HEK293 (cell line): ENCODE measurements around the gene FNDC11.
A peak's percentile ranks its signal among the peaks of the same experiment; 100 is the strongest.
"Not testable (repeated sequence)": the region's sequence is repeated elsewhere in the genome, so short reads cannot be mapped to it uniquely, and the experiment has no call there.

Experiments used
- CTCF ChIA-PET: fragments of 350-600 bp; formaldehyde crosslinking; extraction: SDS; loops from one replicate; lab custom pipeline; 2021; ENCODE audit warnings: antibody characterized with exemption; lab: Yijun Ruan, JAX
- POLR2A ChIA-PET: fragments of 300-600 bp; formaldehyde crosslinking; extraction: SDS; loops from one replicate; lab custom pipeline; 2020; ENCODE audit warnings: antibody characterized with exemption, inconsistent platforms; lab: Yijun Ruan, JAX
- H3K27ac ChIP-seq: fragments of 200-500 bp; sonication (Bioruptor generic); 2 replicates; pipeline ENCODE4 v1.5.1; 2014; ENCODE audit warnings: low read depth, low read length, control low read depth, inconsistent platforms; ENCODE audit errors: extremely low read depth
- H3K36me3 ChIP-seq, 2 experiments: fragments of 200-500 bp in 1 of 2; sonication (Bioruptor generic) in 1 of 2; 1 replicate in 1 of 2; 2 replicates in 1 of 2; pipeline ENCODE4 v1.5.1; 2014 to 2017; ENCODE audit warnings: inconsistent platforms in 2 of 2, low read length in 2 of 2; ENCODE audit not compliant: control insufficient read depth in 2 of 2, insufficient read depth in 1 of 2
- H3K4me1 ChIP-seq: fragments of 200-500 bp; sonication (Bioruptor generic); 2 replicates; pipeline ENCODE4 v1.5.1; 2014; ENCODE audit warnings: mild to moderate bottlenecking, low read length, inconsistent platforms; ENCODE audit not compliant: control insufficient read depth, insufficient read depth
- H3K4me3 ChIP-seq: 2 replicates; pipeline ENCODE4 v1.5.1; 2011; ENCODE audit warnings: low read depth, mild to moderate bottlenecking, control low read depth, low read length, moderate library complexity
- H3K9me3 ChIP-seq: fragments of 200-500 bp; sonication (Bioruptor generic); 2 replicates; pipeline ENCODE4 v1.5.1; 2014; ENCODE audit warnings: low read depth, low read length, inconsistent platforms; ENCODE audit not compliant: control insufficient read depth, insufficient read depth
- GLI2 ChIP-seq: fragments of 450-650 bp; formaldehyde crosslinking; IDR thresholded peaks from 2 replicates; pipeline ENCODE4; 2017; ENCODE audit warnings: missing biosample characterization, missing genetic modification characterization, low read depth, borderline replicate concordance
- HOXC10 ChIP-seq: sonication (generic); formaldehyde crosslinking; IDR thresholded peaks from 2 replicates; pipeline ENCODE4 v1.8.1; 2023; ENCODE audit warnings: mild to moderate bottlenecking, missing genetic modification reagents
- KLF16 ChIP-seq: fragments of 450-650 bp; formaldehyde crosslinking; IDR thresholded peaks from 2 replicates; pipeline ENCODE4 v1.5.1; 2017; ENCODE audit warnings: missing biosample characterization, missing genetic modification characterization
- PRDM1 ChIP-seq: fragments of 450-650 bp; formaldehyde crosslinking; IDR thresholded peaks from 2 replicates; pipeline ENCODE4; 2016; ENCODE audit warnings: missing biosample characterization, missing genetic modification characterization
- ZBTB17 ChIP-seq: fragments of 450-650 bp; formaldehyde crosslinking; IDR thresholded peaks from 2 replicates; pipeline ENCODE4 v1.5.1; 2016; ENCODE audit warnings: missing biosample characterization, missing genetic modification characterization
- ZBTB44 ChIP-seq: fragments of 450-650 bp; IDR thresholded peaks from 2 replicates; pipeline ENCODE4 v1.5.1; 2018; ENCODE audit warnings: missing biosample characterization, mild to moderate bottlenecking, missing genetic modification characterization
- ZBTB6 ChIP-seq: fragments of 450-650 bp; formaldehyde crosslinking; IDR thresholded peaks from 2 replicates; pipeline ENCODE4 v1.5.1; 2017; ENCODE audit warnings: missing biosample characterization, missing genetic modification characterization
- ZNF132 ChIP-seq: fragments of 450-650 bp; formaldehyde crosslinking; IDR thresholded peaks from 2 replicates; pipeline ENCODE4 v1.5.1; 2017; ENCODE audit warnings: missing biosample characterization, missing genetic modification characterization, borderline replicate concordance
- ZNF138 ChIP-seq: fragments of 450-650 bp; formaldehyde crosslinking; IDR thresholded peaks from 2 replicates; pipeline ENCODE4 v1.5.1; 2016; ENCODE audit warnings: missing biosample characterization, missing genetic modification characterization, borderline replicate concordance
- ZNF140 ChIP-seq: fragments of 450-650 bp; formaldehyde crosslinking; IDR thresholded peaks from 2 replicates; pipeline ENCODE4 v1.5.1; 2016; ENCODE audit warnings: missing biosample characterization, missing genetic modification characterization
- ZNF26 ChIP-seq: fragments of 450-650 bp; formaldehyde crosslinking; IDR thresholded peaks from 2 replicates; pipeline ENCODE4 v1.5.1; 2016; ENCODE audit warnings: missing biosample characterization, missing genetic modification characterization
- ZNF324 ChIP-seq: fragments of 450-650 bp; formaldehyde crosslinking; IDR thresholded peaks from 2 replicates; pipeline ENCODE4 v1.5.1; 2016; ENCODE audit warnings: missing biosample characterization, missing genetic modification characterization
- ZNF335 ChIP-seq: fragments of 450-650 bp; formaldehyde crosslinking; conservative IDR thresholded peaks from 2 replicates; pipeline ENCODE4 v1.5.1; 2016; ENCODE audit warnings: missing biosample characterization, missing genetic modification characterization
- ZNF48 ChIP-seq: fragments of 450-650 bp; formaldehyde crosslinking; IDR thresholded peaks from 2 replicates; pipeline ENCODE4 v1.5.1; 2016; ENCODE audit warnings: missing biosample characterization, missing genetic modification characterization
- ZNF555 ChIP-seq: fragments of 450-650 bp; formaldehyde crosslinking; conservative IDR thresholded peaks from 2 replicates; pipeline ENCODE4 v1.5.1; 2017; ENCODE audit warnings: missing biosample characterization, mild to moderate bottlenecking, missing genetic modification characterization, inconsistent platforms
- ZNF580 ChIP-seq: fragments of 450-650 bp; formaldehyde crosslinking; IDR thresholded peaks from 2 replicates; pipeline ENCODE4 v1.5.1; 2016; ENCODE audit warnings: missing biosample characterization, missing genetic modification characterization
- ZNF664 ChIP-seq: fragments of 450-650 bp; formaldehyde crosslinking; IDR thresholded peaks from 2 replicates; pipeline ENCODE4 v1.5.1; 2016; ENCODE audit warnings: missing biosample characterization, missing genetic modification characterization
- ZSCAN4 ChIP-seq: fragments of 450-650 bp; formaldehyde crosslinking; IDR thresholded peaks from 2 replicates; pipeline ENCODE4 v1.5.1; 2017; ENCODE audit warnings: missing biosample characterization, missing genetic modification characterization

The FNDC11 gene

GRCh38 chr20:63509088-63509564 lies 44.8 kb upstream of the FNDC11 start (continued):
- TF ChIP-seq ZNF132 (tag by site-specific recombination) (no peak), ZNF335 (tag by site-specific recombination) (peak; percentile 61), ZNF48 (tag by site-specific recombination) (no peak), ZNF664 (peak; percentile 99), ZBTB17 (tag by site-specific recombination) (no peak; the same call in 1 of the 2 replicates), ZSCAN4 (tag by site-specific recombination) (no peak), ZBTB6 (tag by site-specific recombination) (no peak), ZNF26 (tag by site-specific recombination) (no peak), ZNF138 (tag by site-specific recombination) (no peak), ZNF555 (tag by site-specific recombination) (no peak), PRDM1 (tag by site-specific recombination) (no peak), KLF16 (0 out of 2 replicates have a peak, but pooled peaks have one; percentile 18), ZBTB44 (no peak), GLI2 (tag by site-specific recombination) (no peak), ZNF580 (tag by site-specific recombination) (no peak), HOXC10 (CRISPR knock-in tag) (no peak)

- POLR2A ChIA-PET = interaction anchor here (0.5 kb wide), 1 partner anchor 71 kb away, joined by 5 read pairs; no protein-coding TSS in a partner anchor
- CTCF ChIA-PET = no interaction called here
- no peaks in the 10 kb centered on the region for H3K36me3 ChIP-seq
- H3K9me3 ChIP-seq = no peaks in the 10 kb centered on the region
- peak; percentile 94 for TF ChIP-seq ZNF140
- no peak for TF ChIP-seq ZNF324 (tag by site-specific recombination)
- H3K4me3 ChIP-seq = no peak overlapping the region
- H3K27ac ChIP-seq = no peak overlapping the region
- no peaks in the 10 kb centered on the region for H3K4me1 ChIP-seq
Observed at GRCh38 chr20:63513207-63513606, 40.8 kb upstream of the FNDC11 start.

GRCh38 chr20:63514520-63514919 lies 39.4 kb upstream of the FNDC11 start:
- H3K4me1 ChIP-seq, POLR2A ChIA-PET: not testable (repeated sequence)

More at GRCh38 chr20:63514520-63514919, 39.4 kb upstream of the FNDC11 start:
- TF ChIP-seq PRDM1 (tag by site-specific recombination) (peak; percentile 51), ZNF335 (tag by site-specific recombination) (peak; percentile 65)
- H3K9me3 ChIP-seq, H3K27ac ChIP-seq, H3K4me3 ChIP-seq, CTCF ChIA-PET, H3K36me3 ChIP-seq: not testable (repeated sequence)
